ENCODE measurements around the gene CSTF3.

CSTF3 gene

DNA sequence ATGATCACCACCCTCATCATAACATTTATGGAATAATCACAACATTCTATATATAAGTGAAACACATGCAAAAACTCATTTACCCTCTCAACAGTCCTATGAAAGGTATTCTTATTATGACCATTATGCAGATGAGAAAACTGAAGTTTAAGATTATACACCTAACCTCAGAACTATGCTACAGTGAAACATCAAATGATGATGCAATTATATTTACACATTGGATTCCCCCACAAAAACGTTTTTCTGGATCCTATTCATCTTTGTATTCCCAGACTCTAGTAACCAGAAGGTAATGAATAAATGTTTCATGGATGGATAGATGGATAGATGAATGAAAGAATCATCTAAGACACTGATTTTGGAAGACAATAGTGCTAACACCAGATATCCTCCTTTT is 67.1 kb downstream of the CSTF3 start:
- Histone ChIP-seq H3K4me1 (ENCODE audit: control insufficient read depth, insufficient read depth, low read length) (no peaks in the 10 kb centered on the region), H3K27ac (ENCODE audit: extremely low read depth, low read depth, low read length) (no peak overlapping the region), H3K36me3 (ENCODE audit: control insufficient read depth in 2 of 2, insufficient read depth in 1 of 2, low read length in 2 of 2) (peaks cover 9 to 59% of the 10 kb centered on the region in 2 experiments), H3K4me3 (ENCODE audit: low read depth, low read length) (no peak overlapping the region), H3K9me3 (ENCODE audit: control insufficient read depth, insufficient read depth, low read depth, low read length) (no peaks in the 10 kb centered on the region)
- TF ChIP-seq ELK4 (IDR thresholded peaks at IDR 0.05; ENCODE audit: borderline replicate concordance, low read depth, low read length) = no peak
- TF ChIP-seq ZNF184 (tag by site-specific recombination; IDR thresholded peaks at IDR 0.05) = no peak
- TF ChIP-seq ZNF48 (tag by site-specific recombination; IDR thresholded peaks at IDR 0.05) = no peak
- no peak for TF ChIP-seq ZNF2 (tag by site-specific recombination; IDR thresholded peaks at IDR 0.05)
- TF ChIP-seq PBX3 (CRISPR knock-in tag; IDR thresholded peaks at IDR 0.05) = no peak
- TF ChIP-seq SCRT1 (tag by site-specific recombination; IDR thresholded peaks at IDR 0.05; ENCODE audit: borderline replicate concordance) = no peak
- no peak for TF ChIP-seq ZNF324 (tag by site-specific recombination; IDR thresholded peaks at IDR 0.05)
- no peak for TF ChIP-seq ZNF530 (tag by site-specific recombination; IDR thresholded peaks at IDR 0.05; ENCODE audit: low read depth)
- TF ChIP-seq, protein P1, sequence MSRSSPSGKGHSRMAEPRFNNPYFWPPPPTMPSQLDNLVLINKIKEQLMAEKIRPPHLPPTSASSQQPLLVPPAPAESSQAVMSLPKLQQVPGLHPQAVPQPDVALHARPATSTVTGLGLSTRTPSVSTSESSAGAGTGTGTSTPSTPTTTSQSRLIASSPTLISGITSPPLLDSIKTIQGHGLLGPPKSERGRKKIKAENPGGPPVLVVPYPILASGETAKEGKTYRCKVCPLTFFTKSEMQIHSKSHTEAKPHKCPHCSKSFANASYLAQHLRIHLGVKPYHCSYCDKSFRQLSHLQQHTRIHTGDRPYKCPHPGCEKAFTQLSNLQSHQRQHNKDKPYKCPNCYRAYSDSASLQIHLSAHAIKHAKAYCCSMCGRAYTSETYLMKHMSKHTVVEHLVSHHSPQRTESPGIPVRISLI (tag by site-specific recombination; IDR thresholded peaks at IDR 0.05) = no peak
- no peak for TF ChIP-seq ZNF24 (tag by site-specific recombination; IDR thresholded peaks at IDR 0.05)
- no peak for TF ChIP-seq ZBTB20 (tag by site-specific recombination; IDR thresholded peaks at IDR 0.05)
- TF ChIP-seq, protein P2, sequence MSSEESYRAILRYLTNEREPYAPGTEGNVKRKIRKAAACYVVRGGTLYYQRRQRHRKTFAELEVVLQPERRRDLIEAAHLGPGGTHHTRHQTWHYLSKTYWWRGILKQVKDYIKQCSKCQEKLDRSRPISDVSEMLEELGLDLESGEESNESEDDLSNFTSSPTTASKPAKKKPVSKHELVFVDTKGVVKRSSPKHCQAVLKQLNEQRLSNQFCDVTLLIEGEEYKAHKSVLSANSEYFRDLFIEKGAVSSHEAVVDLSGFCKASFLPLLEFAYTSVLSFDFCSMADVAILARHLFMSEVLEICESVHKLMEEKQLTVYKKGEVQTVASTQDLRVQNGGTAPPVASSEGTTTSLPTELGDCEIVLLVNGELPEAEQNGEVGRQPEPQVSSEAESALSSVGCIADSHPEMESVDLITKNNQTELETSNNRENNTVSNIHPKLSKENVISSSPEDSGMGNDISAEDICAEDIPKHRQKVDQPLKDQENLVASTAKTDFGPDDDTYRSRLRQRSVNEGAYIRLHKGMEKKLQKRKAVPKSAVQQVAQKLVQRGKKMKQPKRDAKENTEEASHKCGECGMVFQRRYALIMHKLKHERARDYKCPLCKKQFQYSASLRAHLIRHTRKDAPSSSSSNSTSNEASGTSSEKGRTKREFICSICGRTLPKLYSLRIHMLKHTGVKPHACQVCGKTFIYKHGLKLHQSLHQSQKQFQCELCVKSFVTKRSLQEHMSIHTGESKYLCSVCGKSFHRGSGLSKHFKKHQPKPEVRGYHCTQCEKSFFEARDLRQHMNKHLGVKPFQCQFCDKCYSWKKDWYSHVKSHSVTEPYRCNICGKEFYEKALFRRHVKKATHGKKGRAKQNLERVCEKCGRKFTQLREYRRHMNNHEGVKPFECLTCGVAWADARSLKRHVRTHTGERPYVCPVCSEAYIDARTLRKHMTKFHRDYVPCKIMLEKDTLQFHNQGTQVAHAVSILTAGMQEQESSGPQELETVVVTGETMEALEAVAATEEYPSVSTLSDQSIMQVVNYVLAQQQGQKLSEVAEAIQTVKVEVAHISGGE (tag by site-specific recombination; conservative IDR thresholded peaks at IDR 0.05; ENCODE audit: low read depth) = no peak
- TF ChIP-seq WT1 (tag by site-specific recombination; IDR thresholded peaks at IDR 0.05) = no peak
- TF ChIP-seq ZNF214 (tag by site-specific recombination; IDR thresholded peaks at IDR 0.05; ENCODE audit: borderline replicate concordance) = no peak
- no peak for TF ChIP-seq ZNF146 (tag by site-specific recombination; IDR thresholded peaks at IDR 0.05)
- no peak for TF ChIP-seq ZBTB21 (tag by site-specific recombination; IDR thresholded peaks at IDR 0.05)
- no peak for TF ChIP-seq ZNF132 (tag by site-specific recombination; IDR thresholded peaks at IDR 0.05; ENCODE audit: borderline replicate concordance)
- no peak for TF ChIP-seq ZNF223 (tag by site-specific recombination; IDR thresholded peaks at IDR 0.05)
- ChIA-PET CTCF (no interaction called here), POLR2A (no interaction called here)

GRCh38 chr11:33089776-33090175 is 71.5 kb downstream of the CSTF3 start:
- H3K9me3 ChIP-seq (ENCODE audit: control insufficient read depth, insufficient read depth, low read depth, low read length) = no peaks in the 10 kb centered on the region
- H3K4me1 ChIP-seq (ENCODE audit: control insufficient read depth, insufficient read depth, low read length) = no peaks in the 10 kb centered on the region
- CTCF ChIA-PET = interaction anchor here (0.7 kb wide), 1 partner anchor 193 kb away, joined by 3 read pairs; no protein-coding TSS in a partner anchor
- H3K27ac ChIP-seq (ENCODE audit: extremely low read depth, low read depth, low read length) = no peak overlapping the region
- H3K36me3 ChIP-seq (ENCODE audit: control insufficient read depth in 2 of 2, insufficient read depth in 1 of 2, low read length in 2 of 2) = peaks cover 0 to 60% of the 10 kb centered on the region in 2 experiments
- no peak overlapping the region for H3K4me3 ChIP-seq (ENCODE audit: low read depth, low read length)
- POLR2A ChIA-PET = no interaction called here
- TF ChIP-seq ZNF223 (tag by site-specific recombination; IDR thresholded peaks at IDR 0.05) (no peak), ZNF24 (tag by site-specific recombination; IDR thresholded peaks at IDR 0.05) (no peak), ZNF555 (tag by site-specific recombination; conservative IDR thresholded peaks at IDR 0.05) (no peak), SCRT2 (tag by site-specific recombination; IDR thresholded peaks at IDR 0.05) (no peak), ZNF398 (tag by site-specific recombination; IDR thresholded peaks at IDR 0.05) (no peak), ZNF184 (tag by site-specific recombination; IDR thresholded peaks at IDR 0.05) (no peak), ZNF112 (tag by site-specific recombination; IDR thresholded peaks at IDR 0.05) (no peak), ZNF18 (tag by site-specific recombination; IDR thresholded peaks at IDR 0.05) (no peak)
